GM19240 (cell line): ENCODE measurements around the gene ANGPTL5.
"Not testable (repeated sequence)": the region's sequence is repeated elsewhere in the genome, so short reads cannot be mapped to it uniquely, and the experiment has no call there.

Experiments
- DNase-seq: peaks from one replicate; pipeline ENCODE4 v3.0.0; 2011; ENCODE audit warnings: low spot score; ENCODE audit not compliant: insufficient read length

Gene ANGPTL5

GRCh38 chr11:101889767-101890166, 26.6 kb downstream of the ANGPTL5 start:
- no peak for DNase-seq

GRCh38 chr11:101885631-101886030, 30.7 kb downstream of the ANGPTL5 start:
- DNase-seq, result no peak

GRCh38 chr11:101881586-101881985, 34.7 kb downstream of the ANGPTL5 start:
- DNase-seq, result no peak

GRCh38 chr11:101880222-101880621, 36.1 kb downstream of the ANGPTL5 start:
- no peak for DNase-seq

- no peak for DNase-seq
These were observed 44.0 kb downstream of the ANGPTL5 start for GRCh38 chr11:101872171-101872882.

GRCh38 chr11:101870510-101870909, 45.8 kb downstream of the ANGPTL5 start:
- DNase-seq, result no peak

- DNase-seq, result no peak
These were observed 48.4 kb downstream of the ANGPTL5 start for GRCh38 chr11:101867951-101868350.

- DNase-seq, result no peak
These were observed 49.5 kb downstream of the ANGPTL5 start for GRCh38 chr11:101866619-101867491.

GRCh38 chr11:101864098-101864497, 52.2 kb downstream of the ANGPTL5 start:
- no peak for DNase-seq

GRCh38 chr11:101863361-101863760, 53.0 kb downstream of the ANGPTL5 start:
- no peak for DNase-seq

GRCh38 chr11:101862391-101863233, 53.7 kb downstream of the ANGPTL5 start:
- no peak for DNase-seq

- peak; percentile 24 for DNase-seq
These were observed 55.5 kb downstream of the ANGPTL5 start for GRCh38 chr11:101860696-101861427.

- DNase-seq, result not testable (repeated sequence)
These were observed 64.1 kb downstream of the ANGPTL5 start for GRCh38 chr11:101852260-101852659.

GRCh38 chr11:101848262-101848661, 68.1 kb downstream of the ANGPTL5 start:
- no peak for DNase-seq

GRCh38 chr11:101844608-101845007, 71.7 kb downstream of the ANGPTL5 start:
- DNase-seq, result no peak

GRCh38 chr11:101840704-101841103, 75.6 kb downstream of the ANGPTL5 start:
- DNase-seq, result no peak
